Measurements from ENCODE around the gene RETREG1. TPM values are rescaled to one million over a fixed set of nuclear protein-coding genes. Genes with fewer than 3 reads are reported as not detected.

Gene RETREG1
- total and polyA plus RNA-seq, 2 donors (not counting 3 experiments of a cell fraction or from before 2014, with no cell fraction given): 0.46 TPM; not detected in 1

DNA sequence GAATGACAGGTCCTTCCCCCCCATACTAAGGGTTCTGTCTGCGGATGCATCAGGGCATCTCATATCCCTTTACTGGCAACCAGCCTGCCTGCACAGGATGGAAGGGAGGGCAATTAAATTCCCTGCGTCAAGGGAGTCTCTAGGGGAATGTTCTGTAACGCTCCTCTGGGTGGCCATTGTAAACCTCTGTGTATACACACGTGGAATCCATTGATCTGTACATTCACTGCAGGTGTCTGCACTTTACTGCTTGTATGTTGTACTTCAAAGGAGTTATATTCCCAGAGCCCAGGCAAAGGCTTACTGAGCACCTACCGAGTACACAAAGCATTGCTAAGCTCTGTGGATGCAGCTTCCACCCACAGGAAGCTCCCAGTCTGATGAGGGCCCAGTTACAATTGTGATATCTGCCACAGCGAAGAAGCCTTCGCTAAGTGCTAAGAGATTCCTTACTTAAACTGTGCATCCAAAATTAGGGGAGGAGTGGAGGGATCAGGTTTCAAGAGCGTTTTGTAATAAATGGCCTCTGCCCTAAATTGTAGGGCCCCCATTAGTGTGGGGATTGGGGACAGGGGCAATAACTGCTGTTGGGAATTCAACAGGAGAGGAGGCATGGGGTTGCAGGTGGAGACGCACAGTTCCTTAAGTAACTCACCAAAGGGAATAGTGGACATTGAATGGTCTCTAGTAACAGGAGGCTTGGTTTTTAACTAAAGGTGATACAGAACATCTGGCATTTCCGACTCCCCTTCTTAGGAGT, 1.5 kb upstream of the RETREG1 start:
- Histone ChIP-seq H3K36me3 (ENCODE audit: control insufficient read depth in 2 of 2, extremely low read depth in 1 of 2, insufficient read depth in 2 of 2, low read length in 2 of 2) (no peaks in the 10 kb centered on the region), H3K9me3 (replicated peaks; ENCODE audit: control insufficient read depth, insufficient read depth, low read length) (no peaks in the 10 kb centered on the region), H3K27me3 (ENCODE audit: control insufficient read depth in 2 of 2, insufficient read depth in 2 of 2, low read length in 2 of 2) (peaks cover 23 to 28% of the 10 kb centered on the region in 2 experiments), H2AFZ (ENCODE audit: low read depth, low read length) (no peak overlapping the region), H3K27ac (ENCODE audit: insufficient read depth, low read depth, low read length) (no peak overlapping the region), H3K4me2 (ENCODE audit: insufficient read depth, low read length) (no peak overlapping the region), H4K20me1 (replicated peaks; ENCODE audit: control insufficient read depth, extremely low read depth, insufficient read depth, low read length) (no peaks in the 10 kb centered on the region), H3K4me3 (replicated peaks in 1 of 3; ENCODE audit: insufficient read depth in 1 of 3, low read depth in 1 of 3, low read length in 3 of 3) (no peak overlapping the region), H3K79me2 (ENCODE audit: control insufficient read depth, insufficient read depth, low read length) (no peaks in the 10 kb centered on the region), H3K9me1 (replicated peaks; ENCODE audit: control insufficient read depth, extremely low read depth, insufficient read depth, low read length) (no peaks in the 10 kb centered on the region), H3K4me1 (ENCODE audit: control insufficient read depth, extremely low read depth, insufficient read depth, low read length) (peaks cover 3% of the 10 kb centered on the region), H3K9ac (replicated peaks; ENCODE audit: extremely low read depth, insufficient read depth, low read length) (no peak overlapping the region)
- dilution Hi-C loops (cut with MboI; ENCODE audit: extremely low pct_ligation_motif_present, low sequenced_read_pairs) (no loop called here), intact Hi-C loops (cut with micrococcal nuclease) (no loop called here)
- FAIRE-seq (no peak), DNase-seq (ENCODE audit: low read depth, low spot score) (no peak)
- BruUV-seq (replicated peaks): no TSS peak
- CTCF ChIA-PET: no interaction called here
- POLR2A ChIA-PET: no interaction called here
- TF ChIP-seq, protein P1, sequence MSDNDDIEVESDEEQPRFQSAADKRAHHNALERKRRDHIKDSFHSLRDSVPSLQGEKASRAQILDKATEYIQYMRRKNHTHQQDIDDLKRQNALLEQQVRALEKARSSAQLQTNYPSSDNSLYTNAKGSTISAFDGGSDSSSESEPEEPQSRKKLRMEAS (IDR thresholded peaks at IDR 0.05; ENCODE audit: insufficient read depth, insufficient read length): no peak
- no peak for TF ChIP-seq JUN (IDR thresholded peaks at IDR 0.05; ENCODE audit: borderline replicate concordance, insufficient read depth, insufficient read length, low read depth)
- no peak for TF ChIP-seq POLR2A (IDR thresholded peaks at IDR 0.05; ENCODE audit: low read depth, low read length)
- TF ChIP-seq, protein P2, sequence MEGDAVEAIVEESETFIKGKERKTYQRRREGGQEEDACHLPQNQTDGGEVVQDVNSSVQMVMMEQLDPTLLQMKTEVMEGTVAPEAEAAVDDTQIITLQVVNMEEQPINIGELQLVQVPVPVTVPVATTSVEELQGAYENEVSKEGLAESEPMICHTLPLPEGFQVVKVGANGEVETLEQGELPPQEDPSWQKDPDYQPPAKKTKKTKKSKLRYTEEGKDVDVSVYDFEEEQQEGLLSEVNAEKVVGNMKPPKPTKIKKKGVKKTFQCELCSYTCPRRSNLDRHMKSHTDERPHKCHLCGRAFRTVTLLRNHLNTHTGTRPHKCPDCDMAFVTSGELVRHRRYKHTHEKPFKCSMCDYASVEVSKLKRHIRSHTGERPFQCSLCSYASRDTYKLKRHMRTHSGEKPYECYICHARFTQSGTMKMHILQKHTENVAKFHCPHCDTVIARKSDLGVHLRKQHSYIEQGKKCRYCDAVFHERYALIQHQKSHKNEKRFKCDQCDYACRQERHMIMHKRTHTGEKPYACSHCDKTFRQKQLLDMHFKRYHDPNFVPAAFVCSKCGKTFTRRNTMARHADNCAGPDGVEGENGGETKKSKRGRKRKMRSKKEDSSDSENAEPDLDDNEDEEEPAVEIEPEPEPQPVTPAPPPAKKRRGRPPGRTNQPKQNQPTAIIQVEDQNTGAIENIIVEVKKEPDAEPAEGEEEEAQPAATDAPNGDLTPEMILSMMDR (IDR thresholded peaks at IDR 0.05; ENCODE audit: extremely low read depth in 1 of 2, insufficient read depth in 1 of 2, low read depth in 1 of 2, low read length in 2 of 2): no peak
- TF ChIP-seq POLR2AphosphoS5 (IDR thresholded peaks at IDR 0.05; ENCODE audit: insufficient read depth, low read depth, low read length): no peak
- TF ChIP-seq GATA2 (IDR thresholded peaks at IDR 0.05; ENCODE audit: insufficient read depth, insufficient read length, low read depth, low read length): no peak
- no peak for TF ChIP-seq EZH2 (IDR thresholded peaks at IDR 0.05; ENCODE audit: borderline replicate concordance, low read depth, low read length, severe bottlenecking)
- no peak for TF ChIP-seq MYC (IDR thresholded peaks at IDR 0.05; ENCODE audit: low read depth, low read length)
- no peak for TF ChIP-seq FOS (IDR thresholded peaks at IDR 0.05; ENCODE audit: borderline replicate concordance, insufficient read depth, low read length)
